GM12891 (cell line): Measurements from ENCODE around the gene CFB.

Experiments
- POLR2A ChIP-seq: IDR thresholded peaks from 2 replicates; pipeline ENCODE4 v1.6.1; 2011; ENCODE audit warnings: low read depth, low read length, control low read depth
- POU2F2 ChIP-seq: IDR thresholded peaks from 2 replicates; pipeline ENCODE4 v1.6.1; 2011; ENCODE audit warnings: low read depth, mild to moderate bottlenecking, control low read depth, low read length, moderate library complexity
- SPI1 ChIP-seq: IDR thresholded peaks from 2 replicates; pipeline ENCODE4 v1.6.1; 2011; ENCODE audit warnings: low read depth, low read length, control low read depth

DNA sequence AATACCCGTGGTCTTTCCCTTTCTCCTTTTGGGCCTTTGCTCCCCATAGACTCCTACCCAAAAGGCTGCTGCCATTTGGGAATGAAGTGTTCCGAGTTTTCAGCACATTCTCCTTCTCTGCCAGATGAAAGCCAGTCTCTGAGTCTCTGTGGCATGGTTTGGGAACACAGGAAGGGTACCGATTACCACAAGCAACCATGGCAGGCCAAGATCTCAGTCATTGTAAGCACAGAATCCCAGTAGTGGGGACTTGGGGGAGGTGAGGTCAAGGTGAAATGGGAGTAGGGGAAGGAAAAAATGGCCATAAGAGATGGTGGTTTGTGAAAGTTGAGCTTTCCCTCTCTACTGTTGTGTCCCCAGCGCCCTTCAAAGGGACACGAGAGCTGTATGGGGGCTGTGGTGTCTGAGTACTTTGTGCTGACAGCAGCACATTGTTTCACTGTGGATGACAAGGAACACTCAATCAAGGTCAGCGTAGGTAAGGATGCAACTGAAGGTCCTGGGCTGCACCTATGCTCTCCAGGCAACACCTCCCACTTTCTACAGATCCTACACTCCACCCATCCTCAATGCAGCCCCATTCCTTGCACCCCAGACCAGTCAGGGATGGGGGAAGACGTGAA lies 4.1 kb downstream of the CFB start:
- TF ChIP-seq POLR2A, result no peak
- TF ChIP-seq POU2F2, result no peak
- TF ChIP-seq SPI1, result no peak
